Large intestine (tissue), 3 donors: ENCODE measurements around the gene POLH. TPM values are rescaled to one million over a fixed set of nuclear protein-coding genes. Genes with fewer than 3 reads are reported as not detected.
A peak's percentile ranks its signal among the peaks of the same experiment; 100 is the strongest.

Experiments used
- DNase-seq, 2 donors: peaks; one replicate each; pipeline versions ENCODE4 v3.0.0 to v3.0.0-alpha.2; 2013
- H3K27ac ChIP-seq: one replicate; pipeline ENCODE4 v1.5.1; 2013; ENCODE audit warnings: low read length
- H3K27me3 ChIP-seq: 2 replicates; pipeline ENCODE4 v1.6.1; 2013; ENCODE audit warnings: low read length; ENCODE audit not compliant: control insufficient read depth, insufficient read depth
- H3K36me3 ChIP-seq: 2 replicates; pipeline ENCODE4 v1.6.1; 2013; ENCODE audit warnings: low read length; ENCODE audit not compliant: control insufficient read depth, insufficient read depth
- H3K4me1 ChIP-seq: one replicate; pipeline ENCODE4 v1.6.1; 2013; ENCODE audit warnings: low read length; ENCODE audit not compliant: control insufficient read depth, insufficient read depth
- H3K4me3 ChIP-seq: one replicate; pipeline ENCODE4 v1.5.1; 2013; ENCODE audit warnings: low read length
- H3K9me3 ChIP-seq: one replicate; pipeline ENCODE4 v1.6.1; 2013; ENCODE audit warnings: mild to moderate bottlenecking, low read depth, low read length, moderate library complexity; ENCODE audit not compliant: control insufficient read depth
- WGBS: methylation state at CpG from one replicate; pipeline ENCODE4 v1.1.5; 2013; ENCODE audit warnings: low lambda C conversion rate; ENCODE audit not compliant: insufficient coverage; 5-methylcytosine and 5-hydroxymethylcytosine counted together
- polyA plus RNA-seq: library from polyadenylated mRNA; unstranded; fragments of 120-200 nt; gene quantifications from one replicate; pipeline ENCODE4 v1.2.1, GENCODE V29; 2013

POLH gene
- polyA plus RNA-seq, 1 donor, result 9.2 TPM

DNA sequence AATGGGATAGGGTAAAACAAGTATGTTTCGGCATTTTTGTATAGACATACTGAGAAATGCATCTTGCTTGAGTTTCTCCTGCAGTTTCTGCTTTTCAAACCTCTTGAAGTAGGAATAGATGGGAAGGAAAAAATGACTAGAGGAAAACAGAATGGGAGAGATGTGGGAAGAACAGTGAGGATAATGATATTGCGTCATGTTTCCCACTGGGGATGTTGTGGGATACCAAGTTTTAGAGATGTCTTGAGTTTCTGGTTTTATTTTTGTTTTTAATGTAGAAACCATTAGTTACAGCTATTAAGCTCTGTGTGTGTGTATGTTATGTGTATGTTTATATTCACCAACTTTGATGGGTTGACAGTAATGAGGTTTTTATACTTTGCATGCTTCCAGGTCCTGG, 24.6 kb downstream of the POLH start:
- no CpG with 5 or more reads among the region's 2 CpGs for WGBS
- H3K36me3 ChIP-seq, result peaks cover 30% of the 10 kb centered on the region

DNA sequence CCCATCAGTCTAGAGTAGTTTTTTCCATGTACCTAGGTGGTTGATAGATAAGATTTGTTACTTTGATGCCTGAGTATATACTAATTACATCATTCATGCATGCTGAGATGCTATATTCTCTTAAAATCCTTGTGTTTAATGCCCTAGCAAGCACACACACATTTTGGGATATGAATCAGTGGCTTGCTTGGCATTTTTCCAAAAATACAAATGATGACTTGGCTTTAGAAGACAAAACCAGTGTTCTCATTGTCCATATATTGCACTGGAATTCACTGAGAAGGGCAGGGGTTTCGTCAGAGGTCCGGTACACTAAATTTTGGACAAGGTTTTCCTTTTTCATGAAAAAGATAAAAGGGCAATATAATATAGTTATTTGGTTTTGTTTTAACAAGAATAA, 28.2 kb downstream of the POLH start:
- H3K4me3 ChIP-seq, result no peak overlapping the region
- peaks cover 24% of the 10 kb centered on the region for H3K36me3 ChIP-seq
- no peaks in the 10 kb centered on the region for H3K27me3 ChIP-seq
- DNase-seq, result no peak
- H3K4me1 ChIP-seq, result no peaks in the 10 kb centered on the region
- no peak overlapping the region for H3K27ac ChIP-seq
- WGBS, result 100% methylated on average over 2 of the region's 2 CpGs
- H3K9me3 ChIP-seq, result no peaks in the 10 kb centered on the region

More for the DNA sequence above, 24.6 kb downstream of the POLH start:
- H3K9me3 ChIP-seq, result no peaks in the 10 kb centered on the region
- H3K27me3 ChIP-seq, result no peaks in the 10 kb centered on the region
- no peak for DNase-seq
- no peaks in the 10 kb centered on the region for H3K4me1 ChIP-seq
- no peak overlapping the region for H3K4me3 ChIP-seq
- H3K27ac ChIP-seq, result no peak overlapping the region

DNA sequence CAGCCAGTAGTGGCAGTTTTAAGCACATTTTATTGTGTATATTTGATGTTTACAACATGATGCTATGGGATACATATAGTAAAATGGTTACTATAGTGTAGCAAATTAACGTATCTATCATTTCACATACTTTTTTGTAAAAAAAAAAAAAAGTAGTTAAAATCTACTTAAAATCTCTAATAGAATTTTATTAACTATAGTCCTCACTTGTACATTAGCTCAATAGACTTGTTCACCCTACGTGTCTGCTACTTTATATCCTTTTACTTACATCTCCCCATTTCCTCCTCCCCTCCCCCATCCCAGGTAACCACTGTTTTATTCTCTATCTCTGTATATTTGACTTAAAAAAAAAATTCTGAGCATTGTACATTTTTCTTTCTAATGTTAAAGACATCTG, 30.0 kb downstream of the POLH start:
- Histone ChIP-seq H3K27ac (no peak overlapping the region), H3K4me1 (no peaks in the 10 kb centered on the region), H3K27me3 (no peaks in the 10 kb centered on the region), H3K36me3 (peaks cover 21% of the 10 kb centered on the region), H3K4me3 (no peak overlapping the region), H3K9me3 (no peaks in the 10 kb centered on the region)
- 100% methylated on average over 2 of the region's 2 CpGs for WGBS
- DNase-seq, result no peak

DNA sequence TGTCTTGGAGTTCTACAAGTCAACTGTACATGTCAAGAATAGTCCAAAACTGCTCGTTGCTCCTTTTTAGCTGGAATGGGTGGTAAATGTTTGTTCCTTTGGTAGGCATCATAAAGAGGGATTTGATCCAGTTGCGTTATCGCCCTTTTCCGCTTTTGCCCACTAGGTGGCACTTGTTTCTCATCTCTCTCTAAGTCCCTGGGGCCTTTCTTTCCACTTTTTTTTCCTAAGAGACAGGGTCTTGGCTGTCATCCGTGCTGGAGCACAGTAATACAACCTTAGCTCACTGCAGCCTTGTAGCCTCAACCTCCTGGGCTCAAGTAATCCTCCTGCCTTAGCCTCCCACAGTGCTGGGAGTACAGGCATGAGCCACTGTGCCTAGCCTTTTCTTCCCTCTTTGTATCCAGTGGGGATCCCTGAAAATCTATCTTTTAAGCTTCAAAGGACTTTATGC, 32.4 kb downstream of the POLH start:
- H3K36me3 ChIP-seq, result peaks cover 14% of the 10 kb centered on the region

DNA sequence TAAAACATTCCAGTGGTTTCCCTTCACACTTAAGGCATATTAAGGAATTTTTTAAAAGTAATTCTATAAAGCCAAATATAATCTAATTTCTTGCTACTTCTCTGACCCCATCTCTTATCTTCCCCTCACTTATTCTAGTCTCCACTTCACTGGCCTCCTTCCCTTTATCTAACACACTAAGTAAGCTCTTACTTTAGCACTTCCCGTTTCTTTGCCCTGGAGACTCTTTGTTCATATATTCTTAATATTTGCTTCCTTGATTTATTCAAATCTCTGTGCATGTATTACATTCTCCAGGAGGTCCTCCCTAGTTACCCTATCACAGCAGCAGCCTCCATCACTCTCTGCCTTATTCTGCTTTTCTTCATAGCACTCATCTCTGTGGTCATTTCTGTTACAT, 32.8 kb downstream of the POLH start:
- 100% methylated on average over 1 of the region's 1 CpG for WGBS
- Histone ChIP-seq H3K36me3 (peaks cover 18% of the 10 kb centered on the region), H3K27me3 (no peaks in the 10 kb centered on the region), H3K27ac (no peak overlapping the region), H3K4me3 (no peak overlapping the region), H3K9me3 (no peaks in the 10 kb centered on the region), H3K4me1 (no peaks in the 10 kb centered on the region)
- DNase-seq, result no peak

More for the DNA sequence above, 32.4 kb downstream of the POLH start:
- no peak overlapping the region for H3K4me3 ChIP-seq
- H3K9me3 ChIP-seq, result no peaks in the 10 kb centered on the region
- WGBS, result 8% methylated on average over 3 of the region's 5 CpGs
- H3K27me3 ChIP-seq, result no peaks in the 10 kb centered on the region
- peak; percentile 51 to 65 for DNase-seq
- H3K4me1 ChIP-seq, result no peaks in the 10 kb centered on the region
- H3K27ac ChIP-seq, result no peak overlapping the region

DNA sequence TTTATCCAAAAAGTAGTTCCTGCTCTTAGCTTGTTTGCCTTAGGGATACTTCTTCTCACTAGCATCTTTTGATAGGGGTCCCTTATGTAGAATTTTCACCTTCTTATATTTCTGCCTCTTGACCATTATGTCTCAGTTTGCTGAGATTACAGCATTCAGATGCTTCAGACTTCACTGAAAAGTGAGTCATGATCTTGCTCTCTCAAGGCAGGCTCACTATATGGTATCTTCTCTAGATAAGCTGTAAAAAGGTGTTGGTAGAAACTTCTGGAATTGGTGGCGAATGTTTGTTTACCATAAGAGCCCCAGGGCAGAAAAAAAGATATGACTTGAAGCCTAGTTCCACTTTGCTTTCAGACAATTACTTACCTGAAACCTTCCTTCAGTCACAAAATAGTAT, 33.4 kb downstream of the POLH start:
- WGBS, result no CpG with 5 or more reads among the region's 1 CpG
- no peak for DNase-seq
- H3K27me3 ChIP-seq, result no peaks in the 10 kb centered on the region
- no peaks in the 10 kb centered on the region for H3K4me1 ChIP-seq
- no peak overlapping the region for H3K27ac ChIP-seq
- no peaks in the 10 kb centered on the region for H3K9me3 ChIP-seq
- H3K36me3 ChIP-seq, result peaks cover 21% of the 10 kb centered on the region
- H3K4me3 ChIP-seq, result no peak overlapping the region

DNA sequence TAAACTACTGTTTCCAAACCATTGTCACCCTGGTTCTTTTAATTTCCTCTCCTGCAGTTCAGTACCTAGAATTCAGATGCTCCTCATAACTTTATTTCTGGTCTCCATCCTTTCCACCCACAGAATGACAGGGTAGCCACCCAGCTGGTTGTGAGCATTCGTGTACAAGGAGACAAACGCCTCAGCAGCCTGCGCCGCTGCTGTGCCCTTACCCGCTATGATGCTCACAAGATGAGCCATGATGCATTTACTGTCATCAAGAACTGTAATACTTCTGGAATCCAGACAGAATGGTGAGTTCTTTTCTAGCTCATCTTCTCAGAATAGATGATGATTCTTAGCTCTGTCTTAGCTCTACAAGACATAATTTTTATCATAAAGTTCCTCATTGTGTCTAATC, 34.4 kb downstream of the POLH start:
- peaks cover 24% of the 10 kb centered on the region for H3K36me3 ChIP-seq
- no CpG with 5 or more reads among the region's 5 CpGs for WGBS

DNA sequence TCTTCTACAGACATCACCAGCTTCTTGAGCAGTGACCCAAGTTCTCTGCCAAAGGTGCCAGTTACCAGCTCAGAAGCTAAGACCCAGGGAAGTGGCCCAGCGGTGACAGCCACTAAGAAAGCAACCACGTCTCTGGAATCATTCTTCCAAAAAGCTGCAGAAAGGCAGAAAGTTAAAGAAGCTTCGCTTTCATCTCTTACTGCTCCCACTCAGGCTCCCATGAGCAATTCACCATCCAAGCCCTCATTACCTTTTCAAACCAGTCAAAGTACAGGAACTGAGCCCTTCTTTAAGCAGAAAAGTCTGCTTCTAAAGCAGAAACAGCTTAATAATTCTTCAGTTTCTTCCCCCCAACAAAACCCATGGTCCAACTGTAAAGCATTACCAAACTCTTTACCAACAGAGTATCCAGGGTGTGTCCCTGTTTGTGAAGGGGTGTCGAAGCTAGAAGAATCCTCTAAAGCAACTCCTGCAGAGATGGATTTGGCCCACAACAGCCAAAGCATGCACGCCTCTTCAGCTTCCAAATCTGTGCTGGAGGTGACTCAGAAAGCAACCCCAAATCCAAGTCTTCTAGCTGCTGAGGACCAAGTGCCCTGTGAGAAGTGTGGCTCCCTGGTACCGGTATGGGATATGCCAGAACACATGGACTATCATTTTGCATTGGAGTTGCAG, 37.9 kb downstream of the POLH start:
- H3K36me3 ChIP-seq, result peaks cover 24% of the 10 kb centered on the region
- H3K4me3 ChIP-seq, result no peak overlapping the region
- DNase-seq, result no peak
- H3K27me3 ChIP-seq, result no peaks in the 10 kb centered on the region
- WGBS, result 100% methylated on average over 1 of the region's 6 CpGs
- H3K27ac ChIP-seq, result no peak overlapping the region
- H3K4me1 ChIP-seq, result no peaks in the 10 kb centered on the region
- H3K9me3 ChIP-seq, result no peaks in the 10 kb centered on the region

More for the DNA sequence above, 34.4 kb downstream of the POLH start:
- Histone ChIP-seq H3K9me3 (no peaks in the 10 kb centered on the region), H3K27ac (no peak overlapping the region), H3K4me3 (no peak overlapping the region), H3K27me3 (no peaks in the 10 kb centered on the region), H3K4me1 (no peaks in the 10 kb centered on the region)
- no peak for DNase-seq

DNA sequence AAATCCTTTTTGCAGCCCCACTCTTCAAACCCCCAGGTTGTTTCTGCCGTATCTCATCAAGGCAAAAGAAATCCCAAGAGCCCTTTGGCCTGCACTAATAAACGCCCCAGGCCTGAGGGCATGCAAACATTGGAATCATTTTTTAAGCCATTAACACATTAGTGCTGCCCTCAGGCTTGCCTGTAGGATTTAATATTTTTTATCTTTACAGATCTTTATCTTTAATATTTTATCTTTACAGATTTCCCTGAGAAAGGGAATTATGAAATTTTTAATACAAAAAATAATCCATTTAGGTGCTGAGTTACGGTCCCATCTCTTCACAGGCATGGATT, 38.4 kb downstream of the POLH start:
- peaks cover 27% of the 10 kb centered on the region for H3K36me3 ChIP-seq
- no CpG with 5 or more reads among the region's 3 CpGs for WGBS

DNA sequence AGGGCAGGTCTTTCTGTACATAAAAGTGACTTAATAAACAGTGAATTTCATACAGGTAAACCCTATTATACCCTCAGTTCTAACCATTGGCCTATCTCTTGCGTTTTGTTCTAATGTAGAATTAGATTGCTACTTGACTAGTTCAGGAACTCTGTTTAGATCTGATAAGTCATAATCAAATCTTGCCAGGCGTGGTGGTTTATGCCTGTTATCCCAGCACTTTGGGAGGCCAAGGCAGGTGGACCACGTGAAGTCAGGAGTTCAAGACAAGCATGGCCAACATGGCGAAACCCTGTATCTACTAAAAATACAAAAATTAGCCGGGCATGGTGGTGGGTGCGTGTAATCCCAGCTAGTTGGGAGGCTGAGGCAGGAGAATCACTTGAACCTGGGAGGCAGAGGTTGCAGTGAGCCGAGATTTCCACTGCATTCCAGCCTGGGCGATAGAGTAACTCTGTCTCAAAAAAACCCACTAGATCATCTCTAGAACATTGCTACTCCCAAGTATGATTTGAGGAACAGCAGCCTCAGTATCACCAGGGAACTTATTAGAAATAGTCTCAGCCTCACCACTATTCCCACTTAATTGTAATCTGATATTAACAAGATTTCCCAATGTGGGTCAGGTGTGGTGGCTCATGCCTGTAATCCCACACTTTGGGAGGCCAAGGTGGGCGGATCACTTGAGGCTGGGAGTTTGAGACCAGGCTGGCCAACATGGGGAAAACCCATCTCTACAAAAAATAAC, 40.9 kb downstream of the POLH start:
- Histone ChIP-seq H3K36me3 (peaks cover 37% of the 10 kb centered on the region), H3K4me3 (no peak overlapping the region), H3K9me3 (no peaks in the 10 kb centered on the region), H3K4me1 (no peaks in the 10 kb centered on the region), H3K27me3 (no peaks in the 10 kb centered on the region), H3K27ac (no peak overlapping the region)
- DNase-seq, result no peak
- WGBS, result 100% methylated on average over 1 of the region's 9 CpGs

More for the DNA sequence above, 38.4 kb downstream of the POLH start:
- H3K27me3 ChIP-seq, result no peaks in the 10 kb centered on the region
- DNase-seq, result no peak
- H3K4me3 ChIP-seq, result no peak overlapping the region
- no peaks in the 10 kb centered on the region for H3K4me1 ChIP-seq
- H3K9me3 ChIP-seq, result no peaks in the 10 kb centered on the region
- no peak overlapping the region for H3K27ac ChIP-seq
